ENCODE results near the gene MRGPRX2.

MRGPRX2 gene

DNA sequence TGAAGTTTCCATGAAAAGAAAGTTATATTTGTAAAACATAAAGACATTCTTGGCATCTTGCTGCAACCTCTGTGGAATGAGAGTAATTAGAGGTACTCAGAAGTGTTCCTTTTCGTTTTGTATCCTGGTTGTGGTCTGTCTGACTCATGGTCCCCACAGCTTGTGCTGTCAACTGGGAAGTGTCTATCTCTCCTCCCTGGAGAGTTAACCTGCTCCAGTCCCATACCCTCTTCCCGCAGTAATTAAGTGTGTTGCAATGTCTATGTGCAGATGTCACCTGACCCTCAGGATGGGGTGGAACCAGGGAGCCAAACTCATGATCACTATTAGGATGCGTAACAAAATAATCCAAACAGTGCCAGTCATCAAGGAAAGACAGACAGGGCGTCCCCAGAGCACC is 33.5 kb upstream of the MRGPRX2 start:
- Histone ChIP-seq H4K20me1 (ENCODE audit: insufficient read depth, low read length) (no peaks in the 10 kb centered on the region), H3F3A (ENCODE audit: insufficient read depth, low read length) (no peaks in the 10 kb centered on the region), H3K27ac (ENCODE audit: low read length) (no peak overlapping the region), H3K4me1 (ENCODE audit: low read length) (no peaks in the 10 kb centered on the region), H3K4me2 (ENCODE audit: low read depth, low read length) (no peak overlapping the region), H2AFZ (ENCODE audit: low read length) (no peak overlapping the region), H3K27me3 (replicated peaks; ENCODE audit: insufficient read depth, low read length) (no peaks in the 10 kb centered on the region), H3K9me2 (replicated peaks; ENCODE audit: insufficient read depth, low read length) (no peaks in the 10 kb centered on the region), H3K4me3 (ENCODE audit: low read length) (no peak overlapping the region), H3K36me3 (replicated peaks; ENCODE audit: insufficient read depth, low read length) (no peaks in the 10 kb centered on the region), H3K9me3 (replicated peaks; ENCODE audit: insufficient read depth, low read length) (no peaks in the 10 kb centered on the region), H3K9ac (ENCODE audit: low read length) (no peak overlapping the region), H3K79me2 (ENCODE audit: low read length) (no peaks in the 10 kb centered on the region)
- TF ChIP-seq, protein P1, sequence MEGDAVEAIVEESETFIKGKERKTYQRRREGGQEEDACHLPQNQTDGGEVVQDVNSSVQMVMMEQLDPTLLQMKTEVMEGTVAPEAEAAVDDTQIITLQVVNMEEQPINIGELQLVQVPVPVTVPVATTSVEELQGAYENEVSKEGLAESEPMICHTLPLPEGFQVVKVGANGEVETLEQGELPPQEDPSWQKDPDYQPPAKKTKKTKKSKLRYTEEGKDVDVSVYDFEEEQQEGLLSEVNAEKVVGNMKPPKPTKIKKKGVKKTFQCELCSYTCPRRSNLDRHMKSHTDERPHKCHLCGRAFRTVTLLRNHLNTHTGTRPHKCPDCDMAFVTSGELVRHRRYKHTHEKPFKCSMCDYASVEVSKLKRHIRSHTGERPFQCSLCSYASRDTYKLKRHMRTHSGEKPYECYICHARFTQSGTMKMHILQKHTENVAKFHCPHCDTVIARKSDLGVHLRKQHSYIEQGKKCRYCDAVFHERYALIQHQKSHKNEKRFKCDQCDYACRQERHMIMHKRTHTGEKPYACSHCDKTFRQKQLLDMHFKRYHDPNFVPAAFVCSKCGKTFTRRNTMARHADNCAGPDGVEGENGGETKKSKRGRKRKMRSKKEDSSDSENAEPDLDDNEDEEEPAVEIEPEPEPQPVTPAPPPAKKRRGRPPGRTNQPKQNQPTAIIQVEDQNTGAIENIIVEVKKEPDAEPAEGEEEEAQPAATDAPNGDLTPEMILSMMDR (IDR thresholded peaks at IDR 0.05; ENCODE audit: low read length): no peak
- no peak for TF ChIP-seq EZH2phosphoT487 (IDR thresholded peaks at IDR 0.05; ENCODE audit: low read length)
- TF ChIP-seq EZH2 (optimal IDR thresholded peaks at IDR 0.05; ENCODE audit: low read depth, low read length): no peak
- DNase-seq: no peak

GRCh38 chr11:19092850-19093249 is 32.3 kb upstream of the MRGPRX2 start:
- TF ChIP-seq, protein P1 (IDR thresholded peaks at IDR 0.05; ENCODE audit: low read length): no peak
- no peak for DNase-seq
- Histone ChIP-seq H3K79me2 (ENCODE audit: low read length) (no peaks in the 10 kb centered on the region), H3F3A (ENCODE audit: insufficient read depth, low read length) (no peaks in the 10 kb centered on the region), H3K4me1 (ENCODE audit: low read length) (no peaks in the 10 kb centered on the region), H3K36me3 (replicated peaks; ENCODE audit: insufficient read depth, low read length) (no peaks in the 10 kb centered on the region), H3K9ac (ENCODE audit: low read length) (no peak overlapping the region), H2AFZ (ENCODE audit: low read length) (no peak overlapping the region), H3K4me3 (ENCODE audit: low read length) (no peak overlapping the region), H3K9me2 (replicated peaks; ENCODE audit: insufficient read depth, low read length) (no peaks in the 10 kb centered on the region), H3K27me3 (replicated peaks; ENCODE audit: insufficient read depth, low read length) (no peaks in the 10 kb centered on the region), H3K9me3 (replicated peaks; ENCODE audit: insufficient read depth, low read length) (no peaks in the 10 kb centered on the region), H4K20me1 (ENCODE audit: insufficient read depth, low read length) (no peaks in the 10 kb centered on the region), H3K4me2 (ENCODE audit: low read depth, low read length) (no peak overlapping the region), H3K27ac (ENCODE audit: low read length) (no peak overlapping the region)

DNA sequence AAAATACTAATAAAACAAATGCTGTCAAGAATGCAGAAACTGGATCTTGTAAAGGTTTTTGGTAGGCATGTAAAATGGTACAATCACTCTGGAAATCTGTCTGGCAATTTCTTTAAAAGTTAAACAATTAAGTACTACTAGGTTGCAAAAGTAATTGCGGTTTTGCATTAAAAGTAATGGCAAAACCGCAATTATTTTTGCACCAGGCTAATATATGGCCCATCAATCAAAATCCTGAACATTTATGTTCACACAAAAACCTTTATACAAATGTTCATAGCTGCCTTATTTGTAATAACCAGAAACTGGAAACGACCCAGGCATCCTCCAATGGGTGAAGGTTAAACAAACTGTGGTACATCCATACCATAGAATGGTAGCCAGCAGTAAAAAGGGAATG is 31.8 kb upstream of the MRGPRX2 start:
- H3K9me3 ChIP-seq (replicated peaks; ENCODE audit: insufficient read depth, low read length): no peaks in the 10 kb centered on the region
- no peak overlapping the region for H3K4me3 ChIP-seq (ENCODE audit: low read length)
- H3K79me2 ChIP-seq (ENCODE audit: low read length): no peaks in the 10 kb centered on the region
- H3K9me2 ChIP-seq (replicated peaks; ENCODE audit: insufficient read depth, low read length): no peaks in the 10 kb centered on the region
- no peaks in the 10 kb centered on the region for H3K36me3 ChIP-seq (replicated peaks; ENCODE audit: insufficient read depth, low read length)
- H4K20me1 ChIP-seq (ENCODE audit: insufficient read depth, low read length): no peaks in the 10 kb centered on the region
- no peak overlapping the region for H3K9ac ChIP-seq (ENCODE audit: low read length)
- TF ChIP-seq EZH2 (optimal IDR thresholded peaks at IDR 0.05; ENCODE audit: low read depth, low read length) (no peak), EZH2phosphoT487 (IDR thresholded peaks at IDR 0.05; ENCODE audit: low read length) (no peak)
- no peaks in the 10 kb centered on the region for H3F3A ChIP-seq (ENCODE audit: insufficient read depth, low read length)
- no peak overlapping the region for H3K4me2 ChIP-seq (ENCODE audit: low read depth, low read length)
- DNase-seq: no peak
- H3K4me1 ChIP-seq (ENCODE audit: low read length): no peaks in the 10 kb centered on the region
- no peak overlapping the region for H3K27ac ChIP-seq (ENCODE audit: low read length)
- H3K27me3 ChIP-seq (replicated peaks; ENCODE audit: insufficient read depth, low read length): no peaks in the 10 kb centered on the region
- H2AFZ ChIP-seq (ENCODE audit: low read length): no peak overlapping the region

DNA sequence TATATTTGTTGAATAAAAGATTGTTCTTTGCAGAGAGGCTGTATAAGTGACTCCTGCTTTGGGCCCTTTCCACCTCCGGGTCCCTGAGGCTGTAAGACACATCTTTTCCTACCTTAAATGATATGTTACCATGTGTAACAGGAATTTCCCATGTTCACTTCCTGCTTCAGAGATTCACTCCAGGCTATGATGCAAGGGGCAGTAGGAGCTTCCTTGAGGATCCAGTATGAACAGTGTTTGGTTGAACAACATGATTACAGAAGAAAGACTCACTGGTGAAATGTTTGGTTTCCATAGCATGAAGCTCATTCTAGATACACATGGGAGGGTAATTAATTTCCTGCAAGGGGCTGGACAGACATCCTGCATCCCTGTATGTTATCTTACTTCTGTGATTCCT is 30.8 kb upstream of the MRGPRX2 start:
- Histone ChIP-seq H3K4me1 (ENCODE audit: low read length) (no peaks in the 10 kb centered on the region), H3K4me3 (ENCODE audit: low read length) (no peak overlapping the region), H3K9me2 (replicated peaks; ENCODE audit: insufficient read depth, low read length) (no peaks in the 10 kb centered on the region), H3K4me2 (ENCODE audit: low read depth, low read length) (no peak overlapping the region), H3F3A (ENCODE audit: insufficient read depth, low read length) (no peaks in the 10 kb centered on the region), H3K27ac (ENCODE audit: low read length) (no peak overlapping the region), H4K20me1 (ENCODE audit: insufficient read depth, low read length) (no peaks in the 10 kb centered on the region), H3K27me3 (replicated peaks; ENCODE audit: insufficient read depth, low read length) (no peaks in the 10 kb centered on the region), H3K79me2 (ENCODE audit: low read length) (no peaks in the 10 kb centered on the region), H3K36me3 (replicated peaks; ENCODE audit: insufficient read depth, low read length) (no peaks in the 10 kb centered on the region), H3K9ac (ENCODE audit: low read length) (no peak overlapping the region), H3K9me3 (replicated peaks; ENCODE audit: insufficient read depth, low read length) (no peaks in the 10 kb centered on the region), H2AFZ (ENCODE audit: low read length) (no peak overlapping the region)
- TF ChIP-seq EZH2 (optimal IDR thresholded peaks at IDR 0.05; ENCODE audit: low read depth, low read length) (no peak), EZH2phosphoT487 (IDR thresholded peaks at IDR 0.05; ENCODE audit: low read length) (no peak)
- TF ChIP-seq, protein P1 (IDR thresholded peaks at IDR 0.05; ENCODE audit: low read length): no peak
- no peak for DNase-seq
